ENCODE measurements around the gene IKZF4.
A peak's percentile ranks its signal among the peaks of the same experiment; 100 is the strongest.
"Not testable (repeated sequence)": the region's sequence is repeated elsewhere in the genome, so short reads cannot be mapped to it uniquely, and the experiment has no call there.

IKZF4 gene

GRCh38 chr12:56041552-56042429 lies 20.9 kb downstream of the IKZF4 start, which contains the start of gene RPS26:
Gene RPS26, plus strand, starts transcription at chr12:56041918. Its CDS starts 249 bp downstream, at chr12:56042167.
- peak; percentile 96 for DNase-seq

- DNase-seq, result not testable (repeated sequence)
Measured at GRCh38 chr12:56042430-56042813, 21.6 kb downstream of the IKZF4 start.

- no peak for DNase-seq
Measured at GRCh38 chr12:56042843-56043242, 22.0 kb downstream of the IKZF4 start.

- no peak for DNase-seq
Measured at GRCh38 chr12:56046027-56046780, 25.4 kb downstream of the IKZF4 start.

GRCh38 chr12:56053407-56053893 lies 32.6 kb downstream of the IKZF4 start:
- no peak for DNase-seq

- not testable (repeated sequence) for DNase-seq
Measured at GRCh38 chr12:56059964-56060363, 39.1 kb downstream of the IKZF4 start.

GRCh38 chr12:56061982-56062381 lies 41.1 kb downstream of the IKZF4 start:
- no peak for DNase-seq

GRCh38 chr12:56062996-56063395 lies 42.2 kb downstream of the IKZF4 start:
- DNase-seq, result no peak

GRCh38 chr12:56071648-56072047 lies 50.8 kb downstream of the IKZF4 start:
- no peak for DNase-seq

GRCh38 chr12:56074396-56074795 lies 53.6 kb downstream of the IKZF4 start:
- DNase-seq, result no peak

- DNase-seq, result not testable (repeated sequence)
Measured at GRCh38 chr12:56077966-56078365, 57.1 kb downstream of the IKZF4 start.

- DNase-seq, result no peak
Measured at GRCh38 chr12:56078427-56078826, 57.6 kb downstream of the IKZF4 start.

- peak; percentile 83 for DNase-seq
Measured at GRCh38 chr12:56078931-56079722, 58.3 kb downstream of the IKZF4 start.

GRCh38 chr12:56079723-56080555 lies 59.1 kb downstream of the IKZF4 start, which contains the start of gene ERBB3:
Gene ERBB3, plus strand, starts transcription at chr12:56080165. Its CDS starts 136 bp downstream, at chr12:56080301.
- peak; percentile 90 for DNase-seq

GRCh38 chr12:56080556-56081138 lies 59.8 kb downstream of the IKZF4 start:
- DNase-seq, result no peak

GRCh38 chr12:56081393-56082347 lies 60.8 kb downstream of the IKZF4 start:
- no peak for DNase-seq

- no peak for DNase-seq
Measured at GRCh38 chr12:56082382-56082781, 61.5 kb downstream of the IKZF4 start.

GRCh38 chr12:56082967-56083366 lies 62.1 kb downstream of the IKZF4 start:
- DNase-seq, result no peak

- peak; percentile 65 for DNase-seq
Measured at GRCh38 chr12:56084958-56085543, 64.2 kb downstream of the IKZF4 start.

- DNase-seq, result no peak
Measured at GRCh38 chr12:56086096-56086495, 65.3 kb downstream of the IKZF4 start.

Measured in activated effector memory CD4-positive, alpha-beta T cell treated with anti-CD3 and anti-CD28 coated beads, Interleukin-2, amount 50 U/mL, for 16 hours (primary cell).